Hematopoietic multipotent progenitor cell treated with erythropoietin and hydrocortisone succinate and interleukin-3 and kit ligand, for 17 days (in vitro differentiated cells): ENCODE results near the gene PANX2.
"Not testable (repeated sequence)": the region's sequence is repeated elsewhere in the genome, so short reads cannot be mapped to it uniquely, and the experiment has no call there.

Experiments
- DNase-seq: peaks from one replicate; pipeline ENCODE4 v3.0.0-alpha.2; 2015; ENCODE audit warnings: low spot score

PANX2 gene

GRCh38 chr22:50170453-50171318, at the start of gene PANX2:
PANX2 (plus strand) TSS chr22:50170731; CDS start chr22:50170731, 0 bp downstream.
- DNase-seq: no peak

GRCh38 chr22:50121202-50121740, 49.3 kb upstream of the PANX2 start:
- DNase-seq: no peak

- DNase-seq: no peak
Measured at GRCh38 chr22:50123119-50123518, 47.4 kb upstream of the PANX2 start.

GRCh38 chr22:50125029-50125428, 45.5 kb upstream of the PANX2 start:
- DNase-seq: no peak

GRCh38 chr22:50129121-50129736, 41.3 kb upstream of the PANX2 start:
- no peak for DNase-seq

- no peak for DNase-seq
Measured at GRCh38 chr22:50131894-50132293, 38.6 kb upstream of the PANX2 start.

- DNase-seq: no peak
Measured at GRCh38 chr22:50134481-50134880, 36.0 kb upstream of the PANX2 start.

- no peak for DNase-seq
Measured at GRCh38 chr22:50136581-50137015, 33.9 kb upstream of the PANX2 start.

- DNase-seq: not testable (repeated sequence)
Measured at GRCh38 chr22:50137277-50137676, 33.3 kb upstream of the PANX2 start.

- DNase-seq: no peak
Measured at GRCh38 chr22:50138041-50138440, 32.5 kb upstream of the PANX2 start.

GRCh38 chr22:50138988-50139387, 31.5 kb upstream of the PANX2 start:
- DNase-seq: no peak

- no peak for DNase-seq
Measured at GRCh38 chr22:50139843-50140415, 30.6 kb upstream of the PANX2 start.

GRCh38 chr22:50140615-50141014, 29.9 kb upstream of the PANX2 start:
- DNase-seq: no peak

GRCh38 chr22:50141462-50141861, 29.1 kb upstream of the PANX2 start:
- DNase-seq: no peak

- no peak for DNase-seq
Measured at GRCh38 chr22:50141891-50142363, 28.6 kb upstream of the PANX2 start.

GRCh38 chr22:50143096-50143495, 27.4 kb upstream of the PANX2 start:
- no peak for DNase-seq

GRCh38 chr22:50144005-50144614, 26.4 kb upstream of the PANX2 start:
- DNase-seq: no peak

GRCh38 chr22:50145721-50146438, 24.7 kb upstream of the PANX2 start:
- DNase-seq: no peak

GRCh38 chr22:50146439-50147238, 23.9 kb upstream of the PANX2 start:
- DNase-seq: no peak

- not testable (repeated sequence) for DNase-seq
Measured at GRCh38 chr22:50147258-50148165, 23.0 kb upstream of the PANX2 start.
